HepG2 (cell line): Measurements from ENCODE around the gene DDX59. TPM values are rescaled to one million over a fixed set of nuclear protein-coding genes. Genes with fewer than 3 reads are reported as not detected.

ENCODE experiments used
- ATAC-seq: fragments of 200-7000 bp; cut with Tn5 transposase; 3 replicates; pipeline ENCODE4 v1.9.1; 2020; ENCODE audit warnings: mild to moderate bottlenecking, moderate library complexity
- BruUV-seq: library from RNA; stranded (reverse); fragments of 400-500 nt; replicated peaks from 2 replicates; lab custom pipeline; 2021; lab: Mats Ljungman, UMichigan
- CTCF ChIA-PET: fragments of 300-600 bp; formaldehyde crosslinking; extraction: SDS; loops from one replicate; lab custom pipeline; 2021; ENCODE audit warnings: low total read pairs, inconsistent platforms, low intra/inter-chr PET ratio; lab: Yijun Ruan, JAX
- POLR2A ChIA-PET: fragments of 350-600 bp; sonication (Branson Sonifier 250); formaldehyde crosslinking; loops from one replicate; lab custom pipeline; 2020; ENCODE audit warnings: antibody characterized with exemption, inconsistent platforms; lab: Yijun Ruan, JAX
- DNase-seq: peaks from one replicate; pipeline ENCODE4 v3.0.0-alpha.2; 2015; ENCODE audit warnings: low spot score
- FAIRE-seq: peaks from 3 replicates; lab custom pipeline; 2011; peaks lifted over from hg19 to GRCh38; lab: Jason Lieb, UNC
- H2AFZ ChIP-seq: one replicate; pipeline ENCODE4 v1.6.1; 2011; ENCODE audit warnings: low read length, inconsistent platforms
- H3K27ac ChIP-seq: fragments of 300-600 bp; 3 replicates; pipeline ENCODE4 v1.8.0; 2011; ENCODE audit warnings: mixed run types, mild to moderate bottlenecking, mixed read lengths, low read length, inconsistent platforms; ENCODE audit not compliant: insufficient read depth; ENCODE audit errors: extremely low read length
- H3K27me3 ChIP-seq, 2 experiments: fragments of 200-600 bp in 1 of 2; 2 replicates in 1 of 2; 3 replicates in 1 of 2; pipeline versions ENCODE4 v1.6.0 to v1.8.0; 2011; ENCODE audit warnings: low read length in 2 of 2, mild to moderate bottlenecking in 2 of 2, moderate library complexity in 2 of 2, inconsistent platforms in 1 of 2; ENCODE audit not compliant: insufficient read depth in 2 of 2, control insufficient read depth in 1 of 2
- H3K36me3 ChIP-seq, 2 experiments: fragments of 200-600 bp in 1 of 2; replicated peaks in 1 of 2; 2 replicates in 1 of 2; 3 replicates in 1 of 2; pipeline versions ENCODE4 v1.5.1 to v1.8.0; 2011; ENCODE audit warnings: low read length in 2 of 2, inconsistent platforms in 1 of 2; ENCODE audit not compliant: insufficient read depth in 2 of 2, control insufficient read depth in 1 of 2
- H3K4me1 ChIP-seq: 2 replicates; pipeline ENCODE4 v1.5.1; 2012; ENCODE audit warnings: low read length, inconsistent platforms; ENCODE audit not compliant: insufficient read depth
- H3K4me2 ChIP-seq: 2 replicates; pipeline ENCODE4 v1.6.0; 2011; ENCODE audit warnings: low read depth, low read length, inconsistent platforms
- H3K4me3 ChIP-seq, 3 experiments: fragments of 200-600 bp in 1 of 3; sonication (generic), shearing (Covaris generic) in 1 of 3; replicated peaks in 1 of 3; 2 replicates each; pipeline ENCODE4 v1.5.1; 2011 to 2016; ENCODE audit warnings: low read length in 3 of 3, inconsistent platforms in 2 of 3, low read depth in 2 of 3, mild to moderate bottlenecking in 2 of 3, control low read depth in 1 of 3, mixed read lengths in 1 of 3; ENCODE audit not compliant: insufficient read depth in 1 of 3
- H3K79me2 ChIP-seq: one replicate; pipeline ENCODE4 v1.6.1; 2011; ENCODE audit warnings: low read length, inconsistent platforms; ENCODE audit not compliant: insufficient read depth
- H3K9ac ChIP-seq: 2 replicates; pipeline ENCODE4 v1.6.0; 2011; ENCODE audit warnings: mild to moderate bottlenecking, low read depth, low read length, inconsistent platforms; ENCODE audit not compliant: insufficient read depth
- H3K9me3 ChIP-seq: 2 replicates; pipeline ENCODE4 v1.5.1; 2012; ENCODE audit warnings: mild to moderate bottlenecking, low read length
- H4K20me1 ChIP-seq: 2 replicates; pipeline ENCODE4 v1.6.0; 2011; ENCODE audit warnings: inconsistent platforms, mild to moderate bottlenecking, low read length, moderate library complexity; ENCODE audit not compliant: insufficient read depth
- DPF2 ChIP-seq: sonication (generic); formaldehyde crosslinking; IDR thresholded peaks from 2 replicates; pipeline ENCODE4 v1.4.0; 2020; ENCODE audit warnings: mild to moderate bottlenecking, low read depth, missing genetic modification reagents, borderline replicate concordance
- ELF1 ChIP-seq: sonication (generic); formaldehyde crosslinking; IDR thresholded peaks from 2 replicates; pipeline ENCODE4 v1.4.0; 2020; ENCODE audit warnings: missing genetic modification reagents
- FOXO1 ChIP-seq: sonication (generic); formaldehyde crosslinking; IDR thresholded peaks from 2 replicates; pipeline ENCODE4 v1.4.0; 2020; ENCODE audit warnings: missing genetic modification reagents
- HHEX ChIP-seq: IDR thresholded peaks from 2 replicates; pipeline ENCODE4 v1.6.1; 2016; ENCODE audit warnings: control low read depth
- HNRNPH1 ChIP-seq: fragments of 200-400 bp; formaldehyde crosslinking; optimal IDR thresholded peaks from 2 replicates; pipeline ENCODE3; 2017; ENCODE audit warnings: mild to moderate bottlenecking, low read depth, low read length
- NKX3-1 ChIP-seq: sonication (generic); formaldehyde crosslinking; IDR thresholded peaks from 2 replicates; pipeline ENCODE4 v1.5.0; 2020; ENCODE audit warnings: missing genetic modification reagents
- NR0B2 ChIP-seq: sonication (generic); formaldehyde crosslinking; IDR thresholded peaks from 2 replicates; pipeline ENCODE4 v1.4.0; 2020; ENCODE audit warnings: mild to moderate bottlenecking, missing genetic modification reagents
- NRL ChIP-seq: sonication (generic); formaldehyde crosslinking; IDR thresholded peaks from 2 replicates; pipeline ENCODE4 v1.5.0; 2020; ENCODE audit warnings: missing genetic modification reagents, mild to moderate bottlenecking, moderate library complexity, borderline replicate concordance
- PTBP1 ChIP-seq: fragments of 200-400 bp; formaldehyde crosslinking; IDR thresholded peaks from 2 replicates; pipeline ENCODE4 v1.6.1; 2018; ENCODE audit warnings: low read length, low read depth; ENCODE audit not compliant: poor library complexity, severe bottlenecking
- RAD21 ChIP-seq: fragments of 450-650 bp; formaldehyde crosslinking; IDR thresholded peaks from 2 replicates; pipeline ENCODE4 v1.5.0; 2020; ENCODE audit warnings: mild to moderate bottlenecking
- TOPORS ChIP-seq: sonication (generic); formaldehyde crosslinking; IDR thresholded peaks from 2 replicates; pipeline ENCODE4 v1.8.0; 2023; ENCODE audit warnings: mild to moderate bottlenecking, missing genetic modification reagents
- ZNF138 ChIP-seq: sonication (generic); formaldehyde crosslinking; IDR thresholded peaks from 2 replicates; pipeline ENCODE4 v1.5.0; 2020; ENCODE audit warnings: mild to moderate bottlenecking, low read depth, missing genetic modification reagents
- ZNF605 ChIP-seq: sonication (generic); formaldehyde crosslinking; IDR thresholded peaks from 2 replicates; pipeline ENCODE4 v1.8.0; 2022; ENCODE audit warnings: mild to moderate bottlenecking, missing genetic modification reagents
- WGBS: methylation state at CpG from one replicate; pipeline ENCODE4 v1.1.6; 2017; ENCODE audit warnings: low lambda C conversion rate; 5-methylcytosine and 5-hydroxymethylcytosine counted together
- in situ Hi-C: cut with HindIII; loops from 2 replicates; pipeline ENCODE4 v1.10.0; 2017; ENCODE audit warnings: low pct_unique_long_range_greater_than_20kb; ENCODE audit not compliant: extremely low pct_ligation_motif_present
- intact Hi-C: fragments of 100-400 bp; cut with micrococcal nuclease; formaldehyde crosslinking; loops from one replicate; pipeline ENCODE4 v1.10.0; 2022; ENCODE audit not compliant: unreplicated experiment
- polyA plus RNA-seq, 8 experiments: library from polyadenylated mRNA; depleted of rRNA in 3 of 8; stranded (reverse) in 7 of 8; unstranded in 1 of 8; fragments of >200 nt; fragmentation: Illumina TruSeq in 4 of 8; extraction: Trizol in 4 of 8; gene quantifications; 2 replicates each; pipeline versions ENCODE4 v1.2.1 to v1.2.3, GENCODE V29; 2011 to 2016; ENCODE audit warnings: low read depth in 4 of 8, missing spikeins in 1 of 8, mixed read lengths in 1 of 8; ENCODE audit not compliant: insufficient read depth in 1 of 8
- total RNA-seq, 5 experiments: library from RNA; depleted of rRNA; stranded (reverse); fragments of >200 nt; fragmentation: Illumina TruSeq; extraction: Trizol; gene quantifications; 2 replicates each; pipeline ENCODE4 v1.2.3, GENCODE V29; 2016; ENCODE audit warnings: low read depth in 1 of 5
- TF ChIP-seq, protein P1 (sequence below): sonication (generic); formaldehyde crosslinking; IDR thresholded peaks from 2 replicates; pipeline ENCODE4 v1.4.0; 2020; ENCODE audit warnings: missing genetic modification reagents
- TF ChIP-seq, protein P2 (sequence below): sonication (generic); formaldehyde crosslinking; IDR thresholded peaks from 2 replicates; pipeline ENCODE4 v1.4.0; 2020; ENCODE audit warnings: low read depth, missing genetic modification reagents

Gene DDX59
- total and polyA plus RNA-seq, 2 of the 13 experiments (the other 11 are each of a cell fraction or from before 2014, with no cell fraction given) = 12.1 to 14.8 TPM

- DNase-seq = no peak
- WGBS = 100% methylated on average over 1 of the region's 1 CpG
- no peaks in the 10 kb centered on the region for H3K4me1 ChIP-seq
- H3K27ac ChIP-seq = no peak overlapping the region
- no peak for ATAC-seq
- no peak overlapping the region for H3K9ac ChIP-seq
- H3K4me3 ChIP-seq = no peak overlapping the region
- no peaks in the 10 kb centered on the region for H4K20me1 ChIP-seq
- in situ Hi-C loops (no loop called here), intact Hi-C loops (no loop called here)
- no peak for FAIRE-seq
- ChIA-PET CTCF (no interaction called here), POLR2A (no interaction called here)
- H3K4me2 ChIP-seq = no peak overlapping the region
- no peaks in the 10 kb centered on the region for H3K27me3 ChIP-seq
- H3K79me2 ChIP-seq = no peaks in the 10 kb centered on the region
- no peak overlapping the region for H2AFZ ChIP-seq
- peaks cover 3 to 27% of the 10 kb centered on the region in 2 experiments; a peak in 4 of 5 replicates for H3K36me3 ChIP-seq
- BruUV-seq = no TSS peak
- no peaks in the 10 kb centered on the region for H3K9me3 ChIP-seq
- TF ChIP-seq, protein P1, sequence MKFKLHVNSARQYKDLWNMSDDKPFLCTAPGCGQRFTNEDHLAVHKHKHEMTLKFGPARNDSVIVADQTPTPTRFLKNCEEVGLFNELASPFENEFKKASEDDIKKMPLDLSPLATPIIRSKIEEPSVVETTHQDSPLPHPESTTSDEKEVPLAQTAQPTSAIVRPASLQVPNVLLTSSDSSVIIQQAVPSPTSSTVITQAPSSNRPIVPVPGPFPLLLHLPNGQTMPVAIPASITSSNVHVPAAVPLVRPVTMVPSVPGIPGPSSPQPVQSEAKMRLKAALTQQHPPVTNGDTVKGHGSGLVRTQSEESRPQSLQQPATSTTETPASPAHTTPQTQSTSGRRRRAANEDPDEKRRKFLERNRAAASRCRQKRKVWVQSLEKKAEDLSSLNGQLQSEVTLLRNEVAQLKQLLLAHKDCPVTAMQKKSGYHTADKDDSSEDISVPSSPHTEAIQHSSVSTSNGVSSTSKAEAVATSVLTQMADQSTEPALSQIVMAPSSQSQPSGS (CRISPR knock-in tag) = no peak
- TF ChIP-seq PTBP1 (no peak), NR0B2 (CRISPR knock-in tag) (no peak), NRL (CRISPR knock-in tag) (no peak), ZNF605 (CRISPR knock-in tag) (no peak), NKX3-1 (CRISPR knock-in tag) (no peak), ZNF138 (no peak), ELF1 (CRISPR knock-in tag) (no peak), HHEX (CRISPR knock-in tag) (no peak), HNRNPH1 (no peak), DPF2 (no peak), TOPORS (CRISPR knock-in tag) (no peak), RAD21 (CRISPR knock-in tag) (no peak), FOXO1 (CRISPR knock-in tag) (no peak)
- TF ChIP-seq, protein P2, sequence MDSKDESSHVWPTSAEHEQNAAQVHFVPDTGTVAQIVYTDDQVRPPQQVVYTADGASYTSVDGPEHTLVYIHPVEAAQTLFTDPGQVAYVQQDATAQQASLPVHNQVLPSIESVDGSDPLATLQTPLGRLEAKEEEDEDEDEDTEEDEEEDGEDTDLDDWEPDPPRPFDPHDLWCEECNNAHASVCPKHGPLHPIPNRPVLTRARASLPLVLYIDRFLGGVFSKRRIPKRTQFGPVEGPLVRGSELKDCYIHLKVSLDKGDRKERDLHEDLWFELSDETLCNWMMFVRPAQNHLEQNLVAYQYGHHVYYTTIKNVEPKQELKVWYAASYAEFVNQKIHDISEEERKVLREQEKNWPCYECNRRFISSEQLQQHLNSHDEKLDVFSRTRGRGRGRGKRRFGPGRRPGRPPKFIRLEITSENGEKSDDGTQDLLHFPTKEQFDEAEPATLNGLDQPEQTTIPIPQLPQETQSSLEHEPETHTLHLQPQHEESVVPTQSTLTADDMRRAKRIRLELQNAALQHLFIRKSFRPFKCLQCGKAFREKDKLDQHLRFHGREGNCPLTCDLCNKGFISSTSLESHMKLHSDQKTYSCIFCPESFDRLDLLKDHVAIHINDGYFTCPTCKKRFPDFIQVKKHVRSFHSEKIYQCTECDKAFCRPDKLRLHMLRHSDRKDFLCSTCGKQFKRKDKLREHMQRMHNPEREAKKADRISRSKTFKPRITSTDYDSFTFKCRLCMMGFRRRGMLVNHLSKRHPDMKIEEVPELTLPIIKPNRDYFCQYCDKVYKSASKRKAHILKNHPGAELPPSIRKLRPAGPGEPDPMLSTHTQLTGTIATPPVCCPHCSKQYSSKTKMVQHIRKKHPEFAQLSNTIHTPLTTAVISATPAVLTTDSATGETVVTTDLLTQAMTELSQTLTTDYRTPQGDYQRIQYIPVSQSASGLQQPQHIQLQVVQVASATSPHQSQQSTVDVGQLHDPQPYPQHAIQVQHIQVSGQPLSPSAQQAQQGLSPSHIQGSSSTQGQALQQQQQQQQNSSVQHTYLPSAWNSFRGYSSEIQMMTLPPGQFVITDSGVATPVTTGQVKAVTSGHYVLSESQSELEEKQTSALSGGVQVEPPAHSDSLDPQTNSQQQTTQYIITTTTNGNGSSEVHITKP (CRISPR knock-in tag) = no peak
These were observed 67.1 kb downstream of the DDX59 start for GRCh38 chr1:200602632-200603031.
